K562 (cell line): ENCODE results near the gene TSEN54. TPM values are rescaled to one million over a fixed set of nuclear protein-coding genes. Genes with fewer than 3 reads are reported as not detected.

Experiments
- ATAC-seq: fragments of 200-7000 bp; cut with Tn5 transposase; 3 replicates; pipeline ENCODE4 v1.9.1; 2020; ENCODE audit warnings: moderate library complexity
- BruUV-seq: library from RNA; stranded (reverse); fragments of 400-500 nt; replicated peaks from 2 replicates; lab custom pipeline; 2021; lab: Mats Ljungman, UMichigan
- CTCF ChIA-PET: fragments of 300-600 bp; formaldehyde crosslinking; extraction: SDS; loops from one replicate; lab custom pipeline; 2021; ENCODE audit warnings: low intra/inter-chr PET ratio; lab: Yijun Ruan, JAX
- POLR2A ChIA-PET: fragments of 300-600, 350-650 bp; sonication (Branson Sonifier 250); formaldehyde crosslinking; extraction: SDS; loops from one replicate; lab custom pipeline; 2021; ENCODE audit warnings: antibody characterized with exemption, inconsistent platforms; lab: Yijun Ruan, JAX
- DNase-seq, 4 experiments: peaks; one replicate each; pipeline versions ENCODE4 v3.0.0 to v3.0.0-alpha.2; 2011 to 2018; ENCODE audit warnings: low spot score in 3 of 4, mixed read lengths in 3 of 4; ENCODE audit errors: extremely low read depth in 1 of 4
- FAIRE-seq: peaks from 2 replicates; lab custom pipeline; 2011; peaks lifted over from hg19 to GRCh38; lab: Jason Lieb, UNC
- H2AFZ ChIP-seq: 2 replicates; pipeline ENCODE4 v1.6.0; 2011; ENCODE audit warnings: low read depth, low read length, control low read depth, inconsistent platforms
- H3K27ac ChIP-seq: fragments of 200-600 bp; 3 replicates; pipeline ENCODE4 v1.8.0; 2011; ENCODE audit warnings: low read depth, mild to moderate bottlenecking, control low read depth, inconsistent platforms, low read length, moderate library complexity, mixed read lengths; ENCODE audit errors: extremely low read depth
- H3K27me3 ChIP-seq, 2 experiments: fragments of 300-600 bp in 1 of 2; 2 replicates in 1 of 2; 3 replicates in 1 of 2; pipeline versions ENCODE4 v1.6.0 to v1.8.0; 2011; ENCODE audit warnings: inconsistent platforms in 2 of 2, low read length in 2 of 2, mild to moderate bottlenecking in 1 of 2, mixed read lengths in 1 of 2, moderate library complexity in 1 of 2; ENCODE audit not compliant: control insufficient read depth in 2 of 2, insufficient read depth in 2 of 2
- H3K36me3 ChIP-seq: fragments of 300-600 bp; 3 replicates; pipeline ENCODE4 v1.8.0; 2011; ENCODE audit warnings: mild to moderate bottlenecking, low read length, inconsistent platforms; ENCODE audit not compliant: control insufficient read depth, insufficient read depth
- H3K4me1 ChIP-seq, 2 experiments: fragments of 200-600 bp in 1 of 2; replicated peaks in 1 of 2; 2 replicates in 1 of 2; 3 replicates in 1 of 2; pipeline versions ENCODE4 v1.5.1 to v1.8.0; 2011; ENCODE audit warnings: inconsistent platforms in 2 of 2, low read length in 2 of 2, mild to moderate bottlenecking in 1 of 2, mixed read lengths in 1 of 2, moderate library complexity in 1 of 2; ENCODE audit not compliant: control insufficient read depth in 2 of 2, insufficient read depth in 2 of 2
- H3K4me2 ChIP-seq: 2 replicates; pipeline ENCODE4 v1.6.1; 2011; ENCODE audit warnings: low read length, control low read depth, inconsistent platforms, mixed read lengths; ENCODE audit not compliant: insufficient read depth
- H3K4me3 ChIP-seq: fragments of 200-600 bp; sonication (generic), shearing (Covaris generic); 2 replicates; pipeline ENCODE4 v1.5.1; 2016; ENCODE audit warnings: control low read depth, inconsistent platforms
- H3K79me2 ChIP-seq: fragments of 200-600 bp; 3 replicates; pipeline ENCODE4 v1.8.0; 2011; ENCODE audit warnings: low read length, inconsistent platforms; ENCODE audit not compliant: control insufficient read depth, insufficient read depth
- H3K9ac ChIP-seq, 2 experiments: 2 replicates each; pipeline versions ENCODE4 v1.6.0 to v1.6.1; 2011; ENCODE audit warnings: low read depth in 2 of 2, low read length in 2 of 2, control low read depth in 1 of 2, inconsistent platforms in 1 of 2, mild to moderate bottlenecking in 1 of 2, mixed read lengths in 1 of 2; ENCODE audit not compliant: insufficient read depth in 1 of 2
- H3K9me1 ChIP-seq: one replicate; pipeline ENCODE4 v1.6.0; 2011; ENCODE audit warnings: inconsistent platforms, mild to moderate bottlenecking, low read length, moderate library complexity; ENCODE audit not compliant: control insufficient read depth, insufficient read depth
- H3K9me3 ChIP-seq: replicated peaks from 2 replicates; pipeline ENCODE4 v1.5.1; 2011; ENCODE audit warnings: low read depth, low read length, inconsistent platforms; ENCODE audit not compliant: control insufficient read depth, insufficient read depth
- H4K20me1 ChIP-seq: replicated peaks from 2 replicates; pipeline ENCODE4 v1.6.1; 2011; ENCODE audit warnings: low read length, inconsistent platforms, mixed read lengths; ENCODE audit not compliant: control insufficient read depth, insufficient read depth
- CHD1 ChIP-seq: fragments of 200-600 bp; sonication (generic); IDR thresholded peaks from one replicate; pipeline ENCODE4 v1.6.1; 2012; ENCODE audit warnings: mild to moderate bottlenecking, moderate library complexity, low read length, inconsistent platforms
- ETV6 ChIP-seq, 3 experiments: fragments of 150-350 bp in 1 of 3; sonication (generic) in 1 of 3; formaldehyde crosslinking in 1 of 3; IDR thresholded peaks; 2 replicates each; pipeline versions ENCODE4 v1.6.1 to v1.8.0; 2014 to 2022; ENCODE audit warnings: borderline replicate concordance in 2 of 3, low read depth in 2 of 3, antibody characterized with exemption in 1 of 3, low read length in 1 of 3, mild to moderate bottlenecking in 1 of 3, missing genetic modification reagents in 1 of 3
- HNRNPL ChIP-seq: fragments of 200-400 bp; formaldehyde crosslinking; IDR thresholded peaks from 2 replicates; pipeline ENCODE4 v1.6.1; 2017; ENCODE audit warnings: low read depth, mild to moderate bottlenecking, low read length
- MAFK ChIP-seq: IDR thresholded peaks from 2 replicates; pipeline ENCODE4 v1.6.1; 2011; ENCODE audit warnings: low read length, improper control_type of control experiment
- NONO ChIP-seq, 2 experiments: fragments of 200-400 bp in 1 of 2; fragments of 450-650 bp in 1 of 2; formaldehyde crosslinking in 1 of 2; IDR thresholded peaks; 2 replicates each; pipeline ENCODE4 v1.6.1; 2017; ENCODE audit warnings: low read depth in 2 of 2, mild to moderate bottlenecking in 2 of 2, moderate library complexity in 2 of 2, low read length in 1 of 2
- PHF20 ChIP-seq: fragments of 450-650 bp; IDR thresholded peaks from 2 replicates; pipeline ENCODE4 v1.6.1; 2018; ENCODE audit not compliant: partially characterized antibody
- RBFOX2 ChIP-seq: fragments of 200-400 bp; formaldehyde crosslinking; IDR thresholded peaks from 2 replicates; pipeline ENCODE4 v1.6.1; 2017; ENCODE audit warnings: low read depth, mild to moderate bottlenecking, low read length, moderate library complexity
- RBM17 ChIP-seq: fragments of 200-400 bp; formaldehyde crosslinking; IDR thresholded peaks from 2 replicates; pipeline ENCODE4 v1.6.1; 2017; ENCODE audit warnings: low read depth, mild to moderate bottlenecking, low read length, borderline replicate concordance
- TCF7L2 ChIP-seq: fragments of 150-350 bp; IDR thresholded peaks from 2 replicates; pipeline ENCODE4 v1.6.1; 2016; ENCODE audit warnings: low read depth, mild to moderate bottlenecking, low read length, moderate library complexity
- ZNF408 ChIP-seq: fragments of 250-450 bp; sonication (Bioruptor Pico); IDR thresholded peaks from 2 replicates; pipeline ENCODE4 v1.4.0; 2020; ENCODE audit warnings: low read depth, mild to moderate bottlenecking, moderate library complexity
- ZNF584 ChIP-seq: fragments of 200-800 bp; sonication (Bioruptor generic); IDR thresholded peaks from 2 replicates; pipeline ENCODE4 v1.6.1; 2016; ENCODE audit warnings: low read depth, mild to moderate bottlenecking, missing genetic modification characterization, missing compliant biosample characterization
- ZNF778 ChIP-seq: fragments of 450-650 bp; formaldehyde crosslinking; IDR thresholded peaks from 2 replicates; pipeline ENCODE4 v1.4.0; 2020; ENCODE audit warnings: mild to moderate bottlenecking, moderate library complexity
- WGBS: fragments of 100-300 bp; shearing (Covaris generic); methylation state at CpG from one replicate; pipeline ENCODE4 v1.1.6; 2016; ENCODE audit warnings: low coverage, mixed read lengths; ENCODE audit not compliant: insufficient coverage; ENCODE audit errors: missing lambda C conversion rate; 5-methylcytosine and 5-hydroxymethylcytosine counted together
- in situ Hi-C: fragments of 300-500 bp; cut with MboI; formaldehyde crosslinking; loops from 4 replicates; pipeline ENCODE4 v1.15.0; 2018; ENCODE audit warnings: inconsistent platforms, mixed read lengths
- intact Hi-C: fragments of 100-400 bp; cut with micrococcal nuclease; formaldehyde crosslinking; loops from 2 replicates; pipeline ENCODE4 v1.14.2; 2022
- polyA plus RNA-seq, 8 experiments: library from polyadenylated mRNA; depleted of rRNA in 4 of 8; stranded (reverse) in 5 of 8; unstranded in 3 of 8; fragments of >200 nt; fragmentation: Nextera tagmentation in 2 of 8; fragmentation: Illumina TruSeq in 1 of 8; extraction: Ambion mirVana in 2 of 8; extraction: Trizol in 1 of 8; gene quantifications; 2 replicates each; pipeline versions ENCODE4 v1.2.1 to v1.2.3, GENCODE V29; 2011 to 2014; ENCODE audit warnings: inconsistent platforms in 1 of 8, missing spikeins in 1 of 8
- total RNA-seq, 7 experiments: library from RNA; depleted of rRNA in 6 of 7; stranded (reverse); fragments of >200 nt in 6 of 7; fragmentation: Illumina TruSeq in 2 of 7; extraction: Trizol in 2 of 7; gene quantifications; 2 replicates each; pipeline versions ENCODE4 v1.2.1 to v1.2.3, GENCODE V29; 2011 to 2021; ENCODE audit warnings: low replicate concordance in 1 of 7
- TF ChIP-seq, protein P1 (sequence below): fragments of 450-650 bp; IDR thresholded peaks from 2 replicates; pipeline ENCODE4 v1.6.1; 2016; ENCODE audit warnings: missing biosample characterization, missing genetic modification characterization
- TF ChIP-seq, protein P2 (sequence below): sonication (generic); formaldehyde crosslinking; IDR thresholded peaks from 2 replicates; pipeline ENCODE4 v1.8.1; 2023; ENCODE audit warnings: mild to moderate bottlenecking, missing genetic modification reagents

TSEN54 gene
- total and polyA plus RNA-seq, 9 of the 15 experiments (the other 6 are each of a cell fraction or from before 2014, with no cell fraction given) = 5.9 to 64.3 (median 48.9) TPM

- TF ChIP-seq HNRNPL (peak; percentile 86; the same call in 1 of the 2 replicates), RBM17 (no peak), NONO (IDR thresholded peaks at IDR 0.05; ENCODE audit: low read depth in 2 of 2, low read length in 1 of 2) (peak in 1 of 2 experiments; percentile 58; a peak in 1 of 4 replicates), ETV6 (IDR thresholded peaks at IDR 0.05; ENCODE audit: borderline replicate concordance in 1 of 2, low read depth in 2 of 2, low read length in 1 of 2) (no peak), ETV6 (CRISPR knock-in tag; IDR thresholded peaks at IDR 0.05; ENCODE audit: borderline replicate concordance) (no peak), MAFK (no peak), RBFOX2 (peak; percentile 31), ZNF584 (no peak)
Observed at GRCh38 chr17:75525806-75526554, 9.7 kb downstream of the TSEN54 start (continued).

DNA sequence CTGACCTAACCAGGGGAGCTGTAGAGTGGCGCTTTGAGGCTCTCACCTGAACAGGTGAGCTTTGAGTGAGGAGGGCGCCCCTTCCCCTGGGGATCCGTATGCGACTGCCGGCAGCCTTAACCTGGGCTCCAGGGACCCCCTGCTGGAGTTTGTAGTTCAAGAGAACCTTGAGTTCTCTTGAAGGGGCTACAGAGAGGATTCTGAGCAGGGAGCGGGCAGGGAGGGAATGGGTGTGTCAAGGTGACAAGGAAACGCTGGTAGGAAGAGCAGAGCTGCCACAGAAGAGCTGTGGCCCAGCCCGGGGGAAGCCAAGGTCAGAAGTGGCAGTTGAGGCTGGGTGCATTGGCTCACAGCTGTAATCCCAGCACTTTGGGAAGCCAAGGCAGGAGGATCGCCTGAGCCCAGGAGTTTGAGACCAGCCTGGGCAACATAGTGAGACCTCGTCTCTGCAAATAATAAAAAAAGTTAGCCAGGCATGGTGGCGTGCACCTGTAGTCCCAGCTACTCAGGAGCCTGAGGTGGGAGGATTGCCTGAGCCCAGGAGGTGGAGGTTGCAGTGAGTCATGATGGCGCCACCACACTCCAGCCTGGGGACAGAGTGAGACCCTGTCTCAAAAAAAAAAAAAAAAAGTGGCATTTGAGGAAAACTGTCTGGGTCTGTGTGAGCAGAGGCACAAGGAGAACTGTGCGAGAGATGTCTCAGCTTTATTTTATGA is 10.4 kb downstream of the TSEN54 start:
- peak overlapping the region; percentile 37 to 97; a peak in 3 of 4 replicates for H3K9ac ChIP-seq
- peaks cover 12 to 37% of the 10 kb centered on the region in 2 experiments for H3K4me1 ChIP-seq
- TF ChIP-seq PHF20 (peak; percentile 9), TCF7L2 (no peak), CHD1 (no peak), ZNF778 (CRISPR knock-in tag) (no peak), ZNF408 (CRISPR knock-in tag) (no peak)
- TF ChIP-seq, protein P1, sequence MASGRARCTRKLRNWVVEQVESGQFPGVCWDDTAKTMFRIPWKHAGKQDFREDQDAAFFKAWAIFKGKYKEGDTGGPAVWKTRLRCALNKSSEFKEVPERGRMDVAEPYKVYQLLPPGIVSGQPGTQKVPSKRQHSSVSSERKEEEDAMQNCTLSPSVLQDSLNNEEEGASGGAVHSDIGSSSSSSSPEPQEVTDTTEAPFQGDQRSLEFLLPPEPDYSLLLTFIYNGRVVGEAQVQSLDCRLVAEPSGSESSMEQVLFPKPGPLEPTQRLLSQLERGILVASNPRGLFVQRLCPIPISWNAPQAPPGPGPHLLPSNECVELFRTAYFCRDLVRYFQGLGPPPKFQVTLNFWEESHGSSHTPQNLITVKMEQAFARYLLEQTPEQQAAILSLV (tag) = no peak
- TF ChIP-seq, protein P2, sequence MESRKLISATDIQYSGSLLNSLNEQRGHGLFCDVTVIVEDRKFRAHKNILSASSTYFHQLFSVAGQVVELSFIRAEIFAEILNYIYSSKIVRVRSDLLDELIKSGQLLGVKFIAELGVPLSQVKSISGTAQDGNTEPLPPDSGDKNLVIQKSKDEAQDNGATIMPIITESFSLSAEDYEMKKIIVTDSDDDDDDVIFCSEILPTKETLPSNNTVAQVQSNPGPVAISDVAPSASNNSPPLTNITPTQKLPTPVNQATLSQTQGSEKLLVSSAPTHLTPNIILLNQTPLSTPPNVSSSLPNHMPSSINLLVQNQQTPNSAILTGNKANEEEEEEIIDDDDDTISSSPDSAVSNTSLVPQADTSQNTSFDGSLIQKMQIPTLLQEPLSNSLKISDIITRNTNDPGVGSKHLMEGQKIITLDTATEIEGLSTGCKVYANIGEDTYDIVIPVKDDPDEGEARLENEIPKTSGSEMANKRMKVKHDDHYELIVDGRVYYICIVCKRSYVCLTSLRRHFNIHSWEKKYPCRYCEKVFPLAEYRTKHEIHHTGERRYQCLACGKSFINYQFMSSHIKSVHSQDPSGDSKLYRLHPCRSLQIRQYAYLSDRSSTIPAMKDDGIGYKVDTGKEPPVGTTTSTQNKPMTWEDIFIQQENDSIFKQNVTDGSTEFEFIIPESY = peak; percentile 29; the same call in 1 of the 2 replicates
- peaks cover 25% of the 10 kb centered on the region for H3K36me3 ChIP-seq
- no peaks in the 10 kb centered on the region for H3K9me3 ChIP-seq
- intact Hi-C loops (loop anchor here (10.0 kb wide), 1 partner anchor 242 kb away; the partner anchor contains the start of gene SLC25A19), in situ Hi-C loops (no loop called here)
- peak overlapping the region; percentile 57 for H2AFZ ChIP-seq
- ATAC-seq = no peak
- peak; percentile 35 for FAIRE-seq
- 47% methylated on average over 12 of the region's 13 CpGs for WGBS
- DNase-seq = no peak
- POLR2A ChIA-PET = interaction anchor here (0.6 to 1.9 kb wide), 6 partner anchors 8 to 92 kb away, joined by 3 to 6 read pairs (median 4); no protein-coding TSS in a partner anchor
- peaks cover 8% of the 10 kb centered on the region; the same call in 1 of the 3 replicates for H3K79me2 ChIP-seq
- H3K9me1 ChIP-seq = no peaks in the 10 kb centered on the region
- TSS peak; percentile 36 for BruUV-seq
- peak overlapping the region; percentile 74 for H3K4me2 ChIP-seq
- H3K27me3 ChIP-seq = no peaks in the 10 kb centered on the region
- CTCF ChIA-PET = no interaction called here
- no peaks in the 10 kb centered on the region; the same call in 1 of the 2 replicates for H4K20me1 ChIP-seq
- no peak overlapping the region; the same call in 2 of the 3 replicates for H3K27ac ChIP-seq
- peak overlapping the region; percentile 94 for H3K4me3 ChIP-seq
